ENCODE data around the gene MRAP2.
"Not testable (repeated sequence)": the region's sequence is repeated elsewhere in the genome, so short reads cannot be mapped to it uniquely, and the experiment has no call there.

Gene MRAP2

DNA sequence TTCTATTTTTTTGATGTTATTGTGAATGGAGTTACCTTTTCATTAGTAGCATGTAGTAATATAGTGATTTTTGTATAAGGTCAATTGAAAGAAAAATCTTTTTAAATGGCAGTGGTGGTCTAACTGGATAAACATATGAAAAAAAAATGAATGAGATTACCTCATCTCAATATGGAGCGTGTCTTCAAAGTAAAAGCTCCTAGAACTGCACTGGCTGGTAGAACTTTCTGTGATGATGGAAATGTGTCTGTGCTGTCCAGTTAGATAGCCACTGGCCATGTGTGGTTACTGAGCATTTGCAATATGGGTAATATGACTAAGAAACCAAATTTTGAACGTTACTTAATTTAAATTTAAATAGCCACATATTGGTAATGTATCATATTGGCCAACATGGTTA is 44.1 kb downstream of the MRAP2 start:
- DNase-seq (ENCODE audit: low spot score): no peak

DNA sequence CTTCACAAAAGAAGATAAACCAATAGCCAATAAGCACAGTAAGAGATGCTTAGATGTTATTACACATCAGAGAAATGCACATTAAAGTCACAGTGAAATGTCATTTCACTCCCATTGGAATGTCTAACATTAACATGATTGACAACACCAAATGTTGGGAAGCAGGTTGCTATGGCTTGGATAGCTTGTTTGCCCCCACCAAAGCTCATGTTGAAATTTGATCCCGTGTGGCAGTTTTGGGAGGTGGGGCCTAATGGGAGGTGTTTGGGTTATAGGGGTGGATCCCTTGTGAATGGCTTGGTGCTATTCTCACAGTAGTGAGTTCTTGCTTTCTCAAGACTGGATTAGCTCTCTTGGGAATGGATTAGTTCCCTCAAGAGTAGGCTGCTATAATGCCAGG is 44.8 kb downstream of the MRAP2 start:
- no peak for DNase-seq (ENCODE audit: low spot score)

DNA sequence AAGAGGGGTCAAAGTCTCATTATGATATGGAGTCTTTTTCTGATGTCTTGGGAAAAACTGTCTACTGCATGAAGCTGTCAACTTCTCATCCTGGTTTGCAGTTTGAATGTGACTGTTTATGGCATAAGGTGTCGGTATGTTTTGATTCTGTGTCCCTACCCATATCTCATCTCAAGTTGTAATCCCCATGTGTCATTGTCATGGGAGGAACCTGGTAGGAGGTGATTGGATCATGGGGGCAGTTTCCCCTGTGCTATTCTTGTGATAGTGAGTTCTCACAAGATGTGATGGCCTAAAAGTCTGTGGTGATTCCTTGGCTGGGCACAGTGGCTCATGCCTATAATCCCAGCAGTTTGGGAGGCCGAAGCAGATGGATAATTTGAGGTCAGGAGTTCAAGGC is 47.6 kb downstream of the MRAP2 start:
- DNase-seq (ENCODE audit: low spot score): no peak

DNA sequence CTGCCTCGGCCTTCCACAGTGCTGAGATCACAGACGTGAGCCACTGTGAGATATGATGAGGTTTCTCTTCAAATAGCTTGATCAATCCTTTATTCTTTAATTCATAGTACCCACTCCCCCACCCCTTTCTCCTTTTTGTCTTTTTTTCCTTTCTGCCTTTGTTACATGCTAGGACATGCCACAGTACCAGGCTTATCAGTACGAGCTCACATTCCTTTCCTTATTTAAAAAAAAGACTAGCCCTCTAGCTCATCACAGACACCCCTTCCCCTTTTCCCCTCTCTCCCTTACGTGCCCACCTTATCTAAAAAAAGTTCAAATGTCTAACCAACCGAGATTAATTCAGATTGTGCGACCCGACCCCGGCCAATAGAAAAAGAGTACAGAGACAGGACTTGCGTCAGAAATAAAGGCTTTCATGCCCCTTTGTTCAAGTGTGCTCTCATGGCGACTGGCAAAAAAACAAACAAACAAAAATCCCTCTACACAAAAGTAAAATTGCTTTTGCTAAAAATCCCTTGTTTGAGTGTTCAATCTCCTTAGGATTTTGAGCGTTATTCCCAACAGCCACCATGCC is 49.2 kb downstream of the MRAP2 start:
- DNase-seq (ENCODE audit: low spot score): no peak

DNA sequence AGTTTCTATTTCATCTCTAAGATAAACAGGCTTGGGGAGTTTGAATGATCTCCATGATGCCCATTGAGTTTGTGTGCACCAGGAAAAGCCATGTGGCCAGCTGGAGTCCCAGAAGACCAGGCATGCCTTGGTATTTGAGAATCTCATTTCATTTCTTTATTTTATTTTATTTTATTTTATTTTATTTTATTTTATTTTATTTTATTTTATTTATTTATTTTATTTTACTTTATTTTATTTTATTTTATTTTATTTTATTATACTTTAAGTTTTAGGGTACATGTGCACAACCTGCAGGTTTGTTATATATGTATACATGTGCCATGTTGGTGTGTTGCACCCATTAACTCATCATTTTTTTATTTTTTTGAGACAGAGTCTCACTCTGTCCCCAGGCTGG is 51.1 kb downstream of the MRAP2 start:
- DNase-seq (ENCODE audit: low spot score): not testable (repeated sequence)

DNA sequence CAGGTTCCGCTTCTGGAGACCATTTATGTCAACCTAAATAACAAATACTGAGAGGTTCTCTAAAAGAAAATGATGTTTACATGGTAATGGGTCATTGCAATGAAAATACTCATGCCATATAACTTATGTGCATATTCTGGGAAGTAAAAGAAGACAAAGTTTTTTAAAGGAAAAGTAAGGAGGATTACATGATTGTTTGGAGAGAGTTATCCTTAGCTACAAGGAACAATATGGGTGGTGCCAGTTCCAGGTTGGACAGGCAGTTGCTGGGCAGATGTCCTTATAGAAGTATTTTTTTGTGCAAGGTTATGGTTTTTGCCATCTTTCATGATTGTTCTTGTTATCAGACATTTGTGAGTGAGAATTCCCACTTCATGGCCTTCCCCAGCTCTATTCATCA is 52.5 kb downstream of the MRAP2 start:
- DNase-seq (ENCODE audit: low spot score): no peak

DNA sequence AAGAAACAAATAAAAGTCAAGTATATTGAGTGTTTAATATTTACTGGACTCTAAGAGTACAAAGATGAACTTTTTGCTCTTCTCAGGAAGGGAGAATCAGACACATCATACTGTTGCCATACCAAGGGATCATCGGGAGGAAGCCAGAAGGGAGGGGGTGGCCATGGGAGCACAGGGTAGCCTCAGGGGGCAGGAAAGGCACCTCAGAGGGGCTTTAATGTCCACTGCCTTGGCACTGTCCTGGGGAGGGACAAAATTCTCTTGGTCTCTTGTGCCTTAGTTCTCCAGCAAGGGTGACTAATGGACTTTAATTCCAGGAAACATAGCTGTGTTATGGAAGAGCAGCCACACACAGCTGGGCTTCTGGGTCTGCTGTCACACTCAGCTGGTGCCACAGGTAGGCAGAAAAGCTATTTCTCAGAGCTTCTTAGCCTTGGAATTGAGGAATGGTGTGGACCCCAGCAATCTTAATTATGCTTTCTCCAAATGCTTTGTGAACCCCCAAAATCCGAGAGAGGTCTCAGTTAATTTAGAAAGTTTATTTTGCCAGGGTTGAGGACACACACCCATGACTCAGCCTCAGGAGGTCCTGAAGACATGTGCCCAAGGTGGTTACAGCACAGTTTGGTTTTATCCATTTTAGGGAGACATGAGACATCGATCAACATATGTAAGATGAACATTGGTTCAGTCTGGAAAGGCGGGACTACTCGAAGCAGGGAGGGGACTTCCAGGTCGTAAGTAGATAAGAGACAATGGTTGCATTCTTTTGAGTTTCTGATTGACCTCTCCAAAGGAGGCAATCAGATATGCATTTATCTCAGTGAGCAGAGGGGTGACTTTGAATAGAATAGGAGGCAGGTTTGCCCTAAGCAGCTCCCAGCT is 53.2 kb downstream of the MRAP2 start:
- no peak for DNase-seq (ENCODE audit: low spot score)

DNA sequence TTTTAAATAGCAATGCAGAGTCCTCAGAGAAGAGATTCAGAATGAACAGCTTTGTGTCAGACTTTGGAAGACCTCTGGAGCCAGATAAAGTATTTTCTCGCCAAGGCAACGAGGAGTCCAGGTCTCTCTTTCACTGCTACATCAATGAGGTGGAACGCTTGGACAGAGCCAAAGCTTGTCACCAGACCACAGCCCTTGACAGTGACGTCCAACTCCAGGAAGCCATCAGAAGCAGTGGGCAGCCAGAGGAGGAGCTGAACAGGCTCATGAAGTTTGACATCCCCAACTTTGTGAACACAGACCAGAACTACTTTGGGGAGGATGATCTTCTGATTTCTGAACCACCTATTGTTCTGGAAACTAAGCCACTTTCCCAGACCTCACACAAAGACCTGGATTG is 55.5 kb downstream of the MRAP2 start:
- no peak for DNase-seq (ENCODE audit: low spot score)

DNA sequence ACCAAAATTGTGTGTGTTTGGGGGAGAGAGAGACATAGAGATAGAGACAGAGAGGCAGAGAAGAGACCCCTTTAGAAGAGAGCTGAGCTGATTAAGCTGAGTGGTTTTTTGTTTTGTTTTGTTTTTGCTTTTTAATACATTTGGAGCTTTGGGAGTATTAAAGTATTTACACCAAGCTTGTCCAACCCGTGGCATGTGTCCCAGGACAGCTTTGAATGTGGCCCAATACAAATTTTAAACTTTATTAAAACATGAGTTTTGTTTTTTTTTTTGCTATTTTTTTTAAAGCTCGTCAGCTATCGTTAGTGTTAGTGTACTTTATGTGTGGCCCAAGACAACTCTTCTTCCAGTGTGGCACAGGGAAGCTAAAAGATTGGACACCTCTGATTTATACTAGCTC is 56.0 kb downstream of the MRAP2 start:
- DNase-seq (ENCODE audit: low spot score): no peak

DNA sequence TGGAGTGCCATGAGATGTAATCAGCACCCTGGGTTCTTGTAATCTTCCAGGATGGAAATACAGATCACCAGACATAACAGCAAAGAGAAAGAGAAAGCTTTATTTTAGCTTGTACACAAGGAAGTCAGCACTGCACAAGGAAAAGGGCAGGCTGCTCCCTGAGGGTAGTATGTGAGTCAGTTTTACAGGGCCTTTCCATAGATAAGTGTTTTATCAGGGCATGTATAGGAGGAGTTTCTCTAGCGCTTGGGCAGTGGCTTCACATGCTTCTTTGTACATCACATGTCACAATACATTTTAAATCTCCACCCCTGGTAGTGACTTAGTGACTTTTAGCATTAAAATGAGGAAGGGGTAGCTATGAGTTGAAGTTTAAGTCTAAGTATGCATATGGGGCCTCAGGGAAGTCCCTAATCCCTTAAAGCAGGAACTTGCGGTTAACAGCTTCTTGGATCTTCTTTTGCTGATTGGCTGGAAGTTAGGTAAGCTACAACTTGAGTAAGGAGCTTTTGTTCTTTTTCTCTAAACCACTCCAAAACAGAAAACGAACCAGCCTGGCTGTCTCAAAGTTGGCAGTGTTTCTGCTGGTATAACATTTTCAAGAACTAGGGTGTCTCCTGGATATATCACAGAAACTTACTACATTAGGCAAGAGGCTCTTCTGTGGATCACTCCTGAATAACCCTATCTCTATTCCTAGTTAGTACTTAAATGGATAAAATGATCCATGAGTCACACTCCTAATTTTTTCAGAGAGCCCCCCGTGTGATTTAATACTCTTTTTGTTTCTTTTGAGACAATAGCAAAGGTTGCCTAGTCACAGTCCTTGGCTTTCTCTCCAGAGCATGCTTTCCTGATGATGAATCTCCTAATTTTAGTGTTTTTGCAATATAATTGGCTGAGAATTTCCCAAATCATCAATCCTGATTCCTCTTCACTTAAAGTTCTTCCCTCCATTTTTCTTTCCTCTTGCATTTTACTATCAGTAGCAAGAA is 60.2 kb downstream of the MRAP2 start:
- no peak for DNase-seq (ENCODE audit: low spot score)

DNA sequence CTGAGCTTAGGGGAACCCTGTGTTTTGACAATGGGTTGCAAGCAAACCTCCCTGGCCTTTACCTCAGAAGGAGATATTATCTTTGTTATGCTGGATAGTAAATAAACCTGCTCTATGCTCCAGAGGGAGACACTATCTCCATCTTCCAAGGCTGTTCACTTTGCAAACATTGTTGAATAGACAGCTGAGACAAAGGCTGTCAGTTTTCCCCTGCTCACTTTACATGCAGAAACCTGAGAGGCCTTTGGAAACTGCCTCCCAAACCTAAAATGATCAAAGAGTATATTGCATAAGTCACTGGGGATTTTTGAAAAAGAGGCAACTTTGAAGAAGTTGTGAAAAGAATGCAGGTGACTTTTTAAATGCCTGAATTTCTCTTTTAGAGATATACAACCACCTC is 61.6 kb downstream of the MRAP2 start:
- DNase-seq (ENCODE audit: low spot score): no peak

DNA sequence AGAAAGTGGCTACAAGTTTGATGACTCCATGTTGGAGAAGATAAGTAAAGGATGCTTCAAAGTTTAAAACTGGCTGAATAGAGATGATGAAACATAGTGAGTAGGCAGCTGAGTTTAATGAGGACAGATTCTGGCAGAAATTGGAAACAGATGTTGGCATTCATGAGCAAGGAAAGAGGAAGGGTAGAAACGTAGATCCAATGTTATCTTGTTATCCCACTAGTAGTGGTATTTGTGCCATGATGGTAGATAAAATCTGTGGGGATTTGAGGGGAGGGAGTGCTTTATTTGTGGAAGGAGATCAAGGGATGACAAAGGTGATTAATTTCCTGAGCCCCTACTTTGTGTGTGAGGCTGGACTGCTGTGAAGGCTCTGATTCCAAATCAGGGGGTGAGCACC is 69.5 kb downstream of the MRAP2 start:
- no peak for DNase-seq (ENCODE audit: low spot score)

DNA sequence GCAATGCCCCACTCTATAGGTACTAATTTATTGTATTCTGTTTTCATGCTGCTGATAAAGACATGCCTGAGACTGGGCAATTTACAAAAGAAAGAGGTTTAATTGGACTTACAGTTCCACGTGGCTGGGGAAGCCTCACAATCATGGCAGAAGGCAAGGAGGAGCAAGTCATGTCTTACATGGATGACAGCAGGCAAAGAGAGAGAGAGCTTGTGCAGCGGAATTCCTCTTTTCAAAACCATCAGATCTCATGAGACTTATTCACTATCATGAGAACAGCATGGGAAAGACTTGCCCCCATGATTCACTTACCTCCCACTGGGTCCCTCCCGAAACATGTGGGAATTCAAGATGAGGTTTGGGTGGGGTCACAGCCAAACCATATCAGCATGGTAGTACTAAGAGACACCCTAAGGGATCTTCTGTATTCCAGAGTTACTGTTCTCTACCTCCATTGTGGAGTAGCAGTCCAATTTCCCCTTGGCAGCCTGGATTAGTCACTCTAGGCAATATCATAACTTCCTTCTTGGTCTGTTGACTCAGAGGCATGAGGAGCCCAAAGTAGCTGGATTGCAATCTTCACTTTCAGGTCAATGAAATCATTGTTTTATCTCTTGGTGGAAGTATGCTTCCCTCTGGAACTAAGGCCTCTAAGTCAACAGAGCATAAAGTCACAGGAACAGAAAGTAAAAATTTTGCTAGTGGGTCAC is 71.8 kb downstream of the MRAP2 start:
- DNase-seq (ENCODE audit: low spot score): not testable (repeated sequence)

DNA sequence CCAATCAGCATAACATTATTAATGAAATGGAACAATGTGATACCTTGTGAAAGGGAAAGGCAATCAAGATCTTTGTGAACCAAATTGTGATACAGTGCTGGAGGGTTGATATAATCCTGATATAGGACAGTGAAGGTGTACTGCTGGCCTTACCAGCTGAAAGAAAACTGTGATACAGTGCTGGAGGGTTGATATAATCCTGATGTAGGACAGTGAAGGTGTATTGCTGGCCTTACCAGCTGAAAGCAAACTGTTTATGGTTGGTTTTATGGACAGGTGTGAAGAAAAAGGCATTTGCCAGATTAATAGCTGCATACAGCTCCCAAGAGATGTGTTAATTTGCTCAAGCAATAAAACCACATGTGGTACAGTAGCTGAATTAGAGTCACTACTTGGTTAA is 73.9 kb downstream of the MRAP2 start:
- DNase-seq (ENCODE audit: low spot score): no peak

DNA sequence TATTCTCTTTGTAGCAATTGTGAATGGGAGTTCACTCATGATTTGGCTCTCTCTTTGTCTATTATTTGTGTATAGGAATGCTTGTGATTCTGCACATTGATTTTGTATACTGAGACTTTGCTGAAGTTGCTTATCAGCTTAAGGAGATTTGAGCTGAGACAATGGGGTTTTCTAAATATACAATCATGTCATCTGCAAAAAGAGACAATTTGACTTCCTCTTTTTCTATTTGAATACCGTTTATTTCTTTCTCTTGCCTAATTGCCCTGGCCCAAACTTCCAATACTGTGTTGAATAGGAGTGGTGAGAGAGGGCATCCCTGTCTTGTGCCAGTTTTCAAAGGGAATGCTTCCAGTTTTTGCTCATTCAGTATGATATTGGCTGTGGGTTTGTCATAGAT is 77.8 kb downstream of the MRAP2 start:
- DNase-seq (ENCODE audit: low spot score): not testable (repeated sequence)

DNA sequence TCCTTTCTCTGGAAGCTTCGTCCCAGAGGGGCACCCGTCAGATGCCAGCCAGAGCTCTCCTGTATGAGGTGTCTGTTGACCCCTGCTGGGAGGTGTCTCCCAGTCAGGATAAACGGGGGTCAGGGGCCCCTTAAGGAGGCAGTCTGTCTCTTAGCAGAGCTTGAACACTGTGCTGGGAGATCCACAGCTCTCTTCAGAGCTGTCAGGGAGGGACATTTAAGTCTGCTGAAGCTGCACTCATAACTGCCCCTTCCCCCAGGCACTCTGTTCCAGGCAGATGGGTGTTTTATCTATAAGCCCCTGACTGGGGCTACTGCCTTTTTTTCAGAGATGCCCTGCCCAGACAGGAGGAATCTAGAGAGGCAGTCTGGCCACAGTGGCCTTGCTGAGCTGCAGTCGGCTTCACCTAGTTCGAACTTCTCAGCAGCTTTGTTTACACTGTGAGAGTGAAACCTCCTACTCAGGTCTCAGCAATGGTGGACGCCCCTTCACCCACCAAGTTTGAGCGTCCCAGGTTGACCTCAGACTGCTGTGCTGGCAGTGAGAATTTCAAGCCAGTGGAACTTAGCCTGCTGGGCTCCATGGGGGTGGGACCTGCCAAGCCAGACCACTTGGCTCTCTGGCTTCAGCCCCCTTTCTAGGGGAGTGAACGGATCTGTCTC is 81.5 kb downstream of the MRAP2 start:
- not testable (repeated sequence) for DNase-seq (ENCODE audit: low spot score)

DNA sequence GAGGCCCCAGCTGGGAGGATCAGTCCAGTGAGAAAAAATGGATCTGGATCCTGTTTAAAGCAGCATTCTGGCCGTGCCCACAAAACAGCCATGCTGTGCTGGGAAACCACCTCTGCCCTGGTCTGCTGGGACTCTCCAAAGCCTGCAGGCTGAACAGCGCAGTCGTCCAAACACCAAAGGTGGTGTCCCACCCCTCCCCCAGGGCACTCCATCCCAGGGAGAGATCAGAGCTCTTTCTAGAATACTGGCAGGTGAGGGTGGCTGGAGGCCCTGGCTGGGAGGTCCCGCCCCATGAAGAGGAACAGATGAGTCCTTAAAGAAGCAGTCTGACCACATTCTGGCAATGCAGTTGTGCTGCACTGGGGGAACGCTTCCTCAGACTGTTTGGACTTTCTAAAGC is 84.6 kb downstream of the MRAP2 start:
- no peak for DNase-seq (ENCODE audit: low spot score)

DNA sequence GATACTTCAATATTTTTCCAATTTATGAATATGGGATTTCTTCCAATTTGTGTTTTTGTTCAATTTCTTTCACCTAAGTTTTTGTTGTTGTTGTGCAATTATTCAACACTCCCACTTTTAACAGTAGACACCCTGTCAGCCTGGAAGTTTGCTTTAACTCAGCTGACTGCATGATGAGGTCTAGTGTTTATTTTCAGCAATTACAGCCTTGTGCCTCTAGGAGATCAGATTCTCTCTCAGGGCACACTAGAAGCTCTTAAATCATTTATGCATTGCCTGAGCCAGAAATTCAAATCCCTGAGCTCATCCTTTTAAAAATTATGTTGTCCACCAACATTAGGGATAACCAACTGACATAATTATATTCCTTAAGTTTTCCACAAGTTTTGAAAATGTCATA is 85.7 kb downstream of the MRAP2 start:
- no peak for DNase-seq (ENCODE audit: low spot score)

DNA sequence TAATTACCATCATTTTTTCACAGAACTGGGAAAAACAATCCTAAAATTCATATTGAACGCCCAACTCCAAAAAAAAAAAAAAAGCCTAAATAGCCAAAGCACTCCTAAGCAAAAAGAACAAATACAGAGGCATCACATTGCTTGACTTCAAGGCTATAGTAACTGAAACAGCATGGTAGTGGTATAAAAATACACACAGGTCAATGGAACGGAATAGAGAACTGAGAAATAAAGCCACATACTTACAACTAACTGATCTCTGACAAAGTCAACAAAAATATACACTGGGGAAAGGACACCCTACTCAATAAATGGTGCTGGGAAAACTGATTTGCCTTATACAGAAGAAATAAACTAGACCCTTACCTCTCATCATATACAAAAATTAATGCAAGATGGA is 89.6 kb downstream of the MRAP2 start:
- no peak for DNase-seq (ENCODE audit: low spot score)

DNA sequence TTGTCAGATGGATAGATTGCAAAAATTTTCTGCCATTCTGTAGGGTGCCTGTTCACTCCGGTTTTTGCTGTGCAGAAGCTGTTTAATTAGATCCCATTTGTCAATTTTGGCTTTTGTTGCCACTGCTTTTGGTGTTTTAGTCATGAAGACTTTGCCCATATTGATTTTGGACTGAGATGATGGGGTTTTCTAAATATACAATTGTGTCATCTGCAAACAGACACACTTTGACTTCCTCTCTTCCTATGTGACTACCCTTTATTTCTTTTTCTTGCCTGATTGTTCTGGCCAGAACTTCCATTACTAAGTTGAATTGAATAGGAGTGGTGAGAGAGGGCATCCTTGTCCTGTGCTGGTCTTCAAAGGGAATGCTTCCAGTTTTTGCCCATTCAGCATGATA is 96.0 kb downstream of the MRAP2 start:
- DNase-seq (ENCODE audit: low spot score): not testable (repeated sequence)

DNA sequence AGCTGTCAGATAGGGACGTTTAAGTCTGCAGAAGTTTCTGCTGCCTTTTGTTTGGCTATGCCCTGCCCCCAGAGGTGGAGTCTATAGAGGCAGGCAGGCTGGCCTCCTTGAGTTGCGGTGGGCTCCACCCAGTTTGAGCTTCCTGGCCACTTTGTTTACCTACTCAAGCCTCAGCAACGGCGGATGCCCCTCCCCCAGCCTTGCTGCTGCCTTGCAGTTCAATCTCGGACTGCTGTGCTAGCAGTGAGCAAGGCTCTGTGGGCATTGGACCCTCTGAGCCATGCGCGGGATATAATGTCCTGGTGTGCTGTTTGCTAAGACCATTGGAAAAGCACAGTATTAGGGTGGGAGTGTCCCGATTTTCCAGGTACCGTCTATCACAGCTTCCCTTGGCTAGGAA is 99.8 kb downstream of the MRAP2 start:
- not testable (repeated sequence) for DNase-seq (ENCODE audit: low spot score)
